ENCODE results near the gene ZNF594. TPM values are rescaled to one million over a fixed set of nuclear protein-coding genes. Genes with fewer than 3 reads are reported as not detected.
A peak's percentile ranks its signal among the peaks of the same experiment; 100 is the strongest.

ZNF594 gene
- total and polyA plus RNA-seq, 2 of the 13 experiments (the other 11 are each of a cell fraction or from before 2014, with no cell fraction given) = 2.9 to 9.6 TPM

- TF ChIP-seq PAXIP1 (CRISPR knock-in tag; conservative IDR thresholded peaks at IDR 0.05) (peak; percentile 50), ZNF17 (CRISPR knock-in tag; IDR thresholded peaks at IDR 0.05) (no peak), ZNF549 (CRISPR knock-in tag; IDR thresholded peaks at IDR 0.05) (no peak), ZBED4 (CRISPR knock-in tag; IDR thresholded peaks at IDR 0.05; ENCODE audit: borderline replicate concordance) (no peak), USF2 (IDR thresholded peaks at IDR 0.05; ENCODE audit: low read depth, low read length) (no peak), USF2 (CRISPR knock-in tag; IDR thresholded peaks at IDR 0.05; ENCODE audit: borderline replicate concordance) (no peak), CEBPB (IDR thresholded peaks at IDR 0.05; ENCODE audit: borderline replicate concordance, low read depth, low read length) (no peak), ZBTB42 (CRISPR knock-in tag; IDR thresholded peaks at IDR 0.05) (no peak), ZNF746 (CRISPR knock-in tag; IDR thresholded peaks at IDR 0.05) (no peak), EZH2 (conservative IDR thresholded peaks at IDR 0.05; ENCODE audit: low read depth, low read length) (no peak), DBP (CRISPR knock-in tag; IDR thresholded peaks at IDR 0.05; ENCODE audit: not compliant biosample characterization) (no peak), MXD1 (CRISPR knock-in tag; IDR thresholded peaks at IDR 0.05) (no peak), DMAP1 (CRISPR knock-in tag; IDR thresholded peaks at IDR 0.05) (peak; percentile 45; the same call in 1 of the 2 replicates), ZNF720 (CRISPR knock-in tag; IDR thresholded peaks at IDR 0.05) (no peak), ZBTB37 (CRISPR knock-in tag; IDR thresholded peaks at IDR 0.05) (no peak), CHCHD3 (CRISPR knock-in tag; IDR thresholded peaks at IDR 0.05) (no peak)
These were observed at the start of gene ZNF594 (continued) for GRCh38 chr17:5191541-5192417.
